Muscle layer of duodenum (tissue), 2 donors: ENCODE results near the gene SEMA4F.

Experiments used
- H3K27ac ChIP-seq: one replicate; pipeline ENCODE4 v1.7.0; 2013; ENCODE audit warnings: mild to moderate bottlenecking, low read length
- H3K27me3 ChIP-seq: one replicate; pipeline ENCODE4 v1.7.0; 2013; ENCODE audit warnings: low read depth, mild to moderate bottlenecking, control low read depth, low read length
- H3K36me3 ChIP-seq, 2 donors: one replicate each; pipeline ENCODE4 v1.7.0; 2013; ENCODE audit warnings: low read length in 2 of 2, control low read depth in 1 of 2, mild to moderate bottlenecking in 1 of 2; ENCODE audit not compliant: insufficient read depth in 2 of 2, control insufficient read depth in 1 of 2
- H3K4me1 ChIP-seq, 2 donors: one replicate each; pipeline ENCODE4 v1.7.0; 2013; ENCODE audit warnings: low read length in 2 of 2, mild to moderate bottlenecking in 2 of 2, control low read depth in 1 of 2, moderate library complexity in 1 of 2; ENCODE audit not compliant: insufficient read depth in 2 of 2, control insufficient read depth in 1 of 2
- H3K4me3 ChIP-seq, 2 donors: one replicate each; pipeline ENCODE4 v1.7.0; 2013; ENCODE audit warnings: low read length in 2 of 2, low read depth in 1 of 2, mild to moderate bottlenecking in 1 of 2
- H3K9me3 ChIP-seq, 2 donors: one replicate each; pipeline ENCODE4 v1.7.0; 2013; ENCODE audit warnings: low read length in 2 of 2, control low read depth in 1 of 2, mild to moderate bottlenecking in 1 of 2; ENCODE audit not compliant: control insufficient read depth in 1 of 2
- donor health status: healthy.

Gene SEMA4F

GRCh38 chr2:74707837-74708236, 53.8 kb downstream of the SEMA4F start:
- Histone ChIP-seq H3K36me3 (no peaks in the 10 kb centered on the region), H3K4me1 (no peaks in the 10 kb centered on the region), H3K9me3 (no peaks in the 10 kb centered on the region), H3K27me3 (no peaks in the 10 kb centered on the region), H3K27ac (no peak overlapping the region), H3K4me3 (no peak overlapping the region)

GRCh38 chr2:74708296-74708695, 54.2 kb downstream of the SEMA4F start:
- Histone ChIP-seq H3K27ac (no peak overlapping the region), H3K4me1 (no peaks in the 10 kb centered on the region), H3K9me3 (no peaks in the 10 kb centered on the region), H3K4me3 (no peak overlapping the region), H3K27me3 (no peaks in the 10 kb centered on the region), H3K36me3 (no peaks in the 10 kb centered on the region)

GRCh38 chr2:74708883-74709282, 54.8 kb downstream of the SEMA4F start:
- no peak overlapping the region for H3K4me3 ChIP-seq
- no peaks in the 10 kb centered on the region for H3K4me1 ChIP-seq
- H3K27ac ChIP-seq: no peak overlapping the region
- no peaks in the 10 kb centered on the region for H3K27me3 ChIP-seq
- H3K9me3 ChIP-seq: no peaks in the 10 kb centered on the region
- no peaks in the 10 kb centered on the region for H3K36me3 ChIP-seq

- no peak overlapping the region for H3K4me3 ChIP-seq
- H3K4me1 ChIP-seq: no peaks in the 10 kb centered on the region
- H3K27ac ChIP-seq: no peak overlapping the region
- H3K36me3 ChIP-seq: no peaks in the 10 kb centered on the region
- no peaks in the 10 kb centered on the region for H3K27me3 ChIP-seq
- no peaks in the 10 kb centered on the region for H3K9me3 ChIP-seq
Observed at GRCh38 chr2:74712223-74713053, 58.4 kb downstream of the SEMA4F start.

GRCh38 chr2:74714691-74715080, 60.6 kb downstream of the SEMA4F start:
- Histone ChIP-seq H3K27me3 (no peaks in the 10 kb centered on the region), H3K4me1 (no peaks in the 10 kb centered on the region), H3K9me3 (no peaks in the 10 kb centered on the region), H3K4me3 (peak overlapping the region in 1 of 2 donors; percentile 79), H3K27ac (no peak overlapping the region), H3K36me3 (no peaks in the 10 kb centered on the region)

- no peak overlapping the region for H3K27ac ChIP-seq
Observed at GRCh38 chr2:74715081-74715791, 61.2 kb downstream of the SEMA4F start.

GRCh38 chr2:74715880-74716279, 61.8 kb downstream of the SEMA4F start:
- no peaks in the 10 kb centered on the region for H3K36me3 ChIP-seq
- H3K4me1 ChIP-seq: no peaks in the 10 kb centered on the region
- no peak overlapping the region for H3K27ac ChIP-seq
- H3K9me3 ChIP-seq: no peaks in the 10 kb centered on the region
- H3K27me3 ChIP-seq: no peaks in the 10 kb centered on the region
- H3K4me3 ChIP-seq: peak overlapping the region; percentile 57 to 79

More at GRCh38 chr2:74715081-74715791, 61.2 kb downstream of the SEMA4F start:
- H3K36me3 ChIP-seq: no peaks in the 10 kb centered on the region
- no peaks in the 10 kb centered on the region for H3K4me1 ChIP-seq
- no peaks in the 10 kb centered on the region for H3K9me3 ChIP-seq
- H3K4me3 ChIP-seq: peak overlapping the region; percentile 57 to 79
- H3K27me3 ChIP-seq: no peaks in the 10 kb centered on the region

GRCh38 chr2:74719066-74719465, 65.0 kb downstream of the SEMA4F start:
- no peak overlapping the region for H3K27ac ChIP-seq
- H3K36me3 ChIP-seq: no peaks in the 10 kb centered on the region
- no peak overlapping the region for H3K4me3 ChIP-seq
- H3K4me1 ChIP-seq: no peaks in the 10 kb centered on the region
- no peaks in the 10 kb centered on the region for H3K9me3 ChIP-seq
- H3K27me3 ChIP-seq: no peaks in the 10 kb centered on the region

- Histone ChIP-seq H3K36me3 (no peaks in the 10 kb centered on the region), H3K27me3 (no peaks in the 10 kb centered on the region)
Observed at GRCh38 chr2:74721316-74721715, 67.3 kb downstream of the SEMA4F start.

GRCh38 chr2:74724496-74724895, 70.4 kb downstream of the SEMA4F start:
- no peaks in the 10 kb centered on the region for H3K27me3 ChIP-seq
- H3K4me3 ChIP-seq: no peak overlapping the region
- H3K36me3 ChIP-seq: no peaks in the 10 kb centered on the region
- no peaks in the 10 kb centered on the region for H3K9me3 ChIP-seq
- no peaks in the 10 kb centered on the region for H3K4me1 ChIP-seq
- H3K27ac ChIP-seq: no peak overlapping the region

More at GRCh38 chr2:74721316-74721715, 67.3 kb downstream of the SEMA4F start:
- Histone ChIP-seq H3K9me3 (no peaks in the 10 kb centered on the region), H3K27ac (no peak overlapping the region), H3K4me1 (no peaks in the 10 kb centered on the region), H3K4me3 (no peak overlapping the region)

- H3K27me3 ChIP-seq: no peaks in the 10 kb centered on the region
- no peaks in the 10 kb centered on the region for H3K9me3 ChIP-seq
- H3K36me3 ChIP-seq: no peaks in the 10 kb centered on the region
- no peak overlapping the region for H3K4me3 ChIP-seq
- no peak overlapping the region for H3K27ac ChIP-seq
- H3K4me1 ChIP-seq: no peaks in the 10 kb centered on the region
Observed at GRCh38 chr2:74725287-74725686, 71.2 kb downstream of the SEMA4F start.
